Measurements from ENCODE around the gene ADGRG1.

DNA sequence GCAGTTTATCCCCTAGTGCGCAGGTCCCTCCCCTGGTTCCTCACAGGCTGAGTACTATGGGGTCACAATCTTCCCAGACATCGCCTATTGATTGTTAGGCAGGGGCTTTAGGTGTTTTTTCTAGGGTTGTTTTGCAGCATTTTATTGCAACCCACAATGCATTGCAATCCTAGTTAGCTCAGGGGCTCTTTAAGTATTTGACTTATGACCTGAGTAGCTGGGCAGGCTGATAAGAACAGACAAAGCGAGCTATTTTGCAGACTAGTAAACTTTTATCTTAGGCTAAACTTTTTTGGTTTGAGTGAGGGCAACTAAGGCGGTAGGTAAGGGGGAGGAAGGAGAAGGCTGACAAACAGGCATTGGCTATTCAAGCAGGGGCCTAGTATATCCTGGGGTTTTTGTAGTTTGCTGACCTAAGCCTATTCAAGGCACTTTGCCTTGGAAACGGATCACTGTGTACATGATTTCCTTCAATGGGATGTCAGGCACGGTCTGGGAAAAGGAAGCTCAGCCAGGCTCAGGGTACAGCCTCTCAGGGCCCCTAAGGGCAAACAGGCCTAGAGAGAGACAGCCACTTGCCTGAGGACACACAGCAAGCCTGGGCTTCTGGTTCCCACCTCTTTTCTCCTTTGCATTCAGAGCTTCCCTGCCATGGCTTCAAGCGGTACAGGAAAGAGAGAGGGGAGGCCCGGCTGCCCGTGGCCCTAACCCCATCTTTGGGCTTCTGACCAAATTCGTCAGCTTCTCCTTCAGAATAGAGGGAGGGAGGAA, 72.5 kb downstream of the ADGRG1 start:
- TF ChIP-seq, protein P1, sequence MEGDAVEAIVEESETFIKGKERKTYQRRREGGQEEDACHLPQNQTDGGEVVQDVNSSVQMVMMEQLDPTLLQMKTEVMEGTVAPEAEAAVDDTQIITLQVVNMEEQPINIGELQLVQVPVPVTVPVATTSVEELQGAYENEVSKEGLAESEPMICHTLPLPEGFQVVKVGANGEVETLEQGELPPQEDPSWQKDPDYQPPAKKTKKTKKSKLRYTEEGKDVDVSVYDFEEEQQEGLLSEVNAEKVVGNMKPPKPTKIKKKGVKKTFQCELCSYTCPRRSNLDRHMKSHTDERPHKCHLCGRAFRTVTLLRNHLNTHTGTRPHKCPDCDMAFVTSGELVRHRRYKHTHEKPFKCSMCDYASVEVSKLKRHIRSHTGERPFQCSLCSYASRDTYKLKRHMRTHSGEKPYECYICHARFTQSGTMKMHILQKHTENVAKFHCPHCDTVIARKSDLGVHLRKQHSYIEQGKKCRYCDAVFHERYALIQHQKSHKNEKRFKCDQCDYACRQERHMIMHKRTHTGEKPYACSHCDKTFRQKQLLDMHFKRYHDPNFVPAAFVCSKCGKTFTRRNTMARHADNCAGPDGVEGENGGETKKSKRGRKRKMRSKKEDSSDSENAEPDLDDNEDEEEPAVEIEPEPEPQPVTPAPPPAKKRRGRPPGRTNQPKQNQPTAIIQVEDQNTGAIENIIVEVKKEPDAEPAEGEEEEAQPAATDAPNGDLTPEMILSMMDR (conservative IDR thresholded peaks at IDR 0.05) = no peak
- TF ChIP-seq EZH2 (IDR thresholded peaks at IDR 0.05; ENCODE audit: low read depth) = no peak
